Endothelial cell (in vitro differentiated cells): ENCODE results near the gene HTD2. TPM values are rescaled to one million over a fixed set of nuclear protein-coding genes. Genes with fewer than 3 reads are reported as not detected.

Experiments used
- DNase-seq: peaks from one replicate; pipeline ENCODE4 v3.0.0; 2021; ENCODE audit warnings: low spot score
- H3K27ac Mint-ChIP-seq: one replicate; pipeline ENCODE4 v1.8.0; 2021; ENCODE audit warnings: mixed read lengths, inconsistent platforms; ENCODE audit not compliant: unreplicated experiment
- H3K27me3 Mint-ChIP-seq: one replicate; pipeline ENCODE4 v1.8.0; 2021; ENCODE audit warnings: mild to moderate bottlenecking, moderate library complexity, mixed read lengths, inconsistent platforms; ENCODE audit not compliant: unreplicated experiment
- H3K36me3 Mint-ChIP-seq: one replicate; pipeline ENCODE4 v1.8.0; 2021; ENCODE audit warnings: mild to moderate bottlenecking, low read depth, mixed read lengths, inconsistent platforms; ENCODE audit not compliant: unreplicated experiment
- H3K4me1 Mint-ChIP-seq: one replicate; pipeline ENCODE4 v1.8.0; 2021; ENCODE audit warnings: mild to moderate bottlenecking, mixed read lengths, inconsistent platforms; ENCODE audit not compliant: unreplicated experiment
- H3K4me3 Mint-ChIP-seq: one replicate; pipeline ENCODE4 v1.8.0; 2021; ENCODE audit warnings: mild to moderate bottlenecking, mixed read lengths, inconsistent platforms; ENCODE audit not compliant: unreplicated experiment
- H3K9me3 Mint-ChIP-seq: one replicate; pipeline ENCODE4 v1.8.0; 2021; ENCODE audit warnings: mixed read lengths, inconsistent platforms; ENCODE audit not compliant: unreplicated experiment
- total RNA-seq: library from RNA; stranded (reverse); fragmentation: NEBNext Ultra II Directional; extraction: Animal tissue kit (Norgen Biotek cat#: 25700); gene quantifications from one replicate; pipeline ENCODE4 v1.2.1, GENCODE V29; 2021; ENCODE audit not compliant: unreplicated experiment
- TF ChIP-seq, protein P1 (sequence below): fragments of 200-600 bp; sonication (generic); IDR thresholded peaks from one replicate; pipeline ENCODE4 v1.5.0; 2021; ENCODE audit warnings: antibody characterized with exemption; ENCODE audit not compliant: unreplicated experiment

The HTD2 gene
- total RNA-seq, 1 donor from 2014 or later: 8.4 TPM

- no peak overlapping the region for H3K4me3 Mint-ChIP-seq
- H3K36me3 Mint-ChIP-seq: no peaks in the 10 kb centered on the region
- TF ChIP-seq, protein P1, sequence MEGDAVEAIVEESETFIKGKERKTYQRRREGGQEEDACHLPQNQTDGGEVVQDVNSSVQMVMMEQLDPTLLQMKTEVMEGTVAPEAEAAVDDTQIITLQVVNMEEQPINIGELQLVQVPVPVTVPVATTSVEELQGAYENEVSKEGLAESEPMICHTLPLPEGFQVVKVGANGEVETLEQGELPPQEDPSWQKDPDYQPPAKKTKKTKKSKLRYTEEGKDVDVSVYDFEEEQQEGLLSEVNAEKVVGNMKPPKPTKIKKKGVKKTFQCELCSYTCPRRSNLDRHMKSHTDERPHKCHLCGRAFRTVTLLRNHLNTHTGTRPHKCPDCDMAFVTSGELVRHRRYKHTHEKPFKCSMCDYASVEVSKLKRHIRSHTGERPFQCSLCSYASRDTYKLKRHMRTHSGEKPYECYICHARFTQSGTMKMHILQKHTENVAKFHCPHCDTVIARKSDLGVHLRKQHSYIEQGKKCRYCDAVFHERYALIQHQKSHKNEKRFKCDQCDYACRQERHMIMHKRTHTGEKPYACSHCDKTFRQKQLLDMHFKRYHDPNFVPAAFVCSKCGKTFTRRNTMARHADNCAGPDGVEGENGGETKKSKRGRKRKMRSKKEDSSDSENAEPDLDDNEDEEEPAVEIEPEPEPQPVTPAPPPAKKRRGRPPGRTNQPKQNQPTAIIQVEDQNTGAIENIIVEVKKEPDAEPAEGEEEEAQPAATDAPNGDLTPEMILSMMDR: no peak
- H3K27me3 Mint-ChIP-seq: no peaks in the 10 kb centered on the region
- DNase-seq: no peak
- H3K27ac Mint-ChIP-seq: no peak overlapping the region
- no peaks in the 10 kb centered on the region for H3K9me3 Mint-ChIP-seq
- no peaks in the 10 kb centered on the region for H3K4me1 Mint-ChIP-seq
These were observed 41.7 kb downstream of the HTD2 start for GRCh38 chr3:58347984-58348383.

GRCh38 chr3:58349792-58350626 lies 43.7 kb downstream of the HTD2 start:
- TF ChIP-seq, protein P1: no peak
- Mint-ChIP-seq H3K27me3 (no peaks in the 10 kb centered on the region), H3K36me3 (no peaks in the 10 kb centered on the region), H3K4me3 (no peak overlapping the region), H3K9me3 (no peaks in the 10 kb centered on the region), H3K4me1 (peaks cover 6% of the 10 kb centered on the region), H3K27ac (no peak overlapping the region)
- DNase-seq: no peak

- H3K36me3 Mint-ChIP-seq: no peaks in the 10 kb centered on the region
- peaks cover 6% of the 10 kb centered on the region for H3K4me1 Mint-ChIP-seq
- no peak for DNase-seq
- no peaks in the 10 kb centered on the region for H3K27me3 Mint-ChIP-seq
- H3K9me3 Mint-ChIP-seq: no peaks in the 10 kb centered on the region
- no peak overlapping the region for H3K4me3 Mint-ChIP-seq
- H3K27ac Mint-ChIP-seq: no peak overlapping the region
- TF ChIP-seq, protein P1: no peak
These were observed 44.3 kb downstream of the HTD2 start for GRCh38 chr3:58350627-58351013.

- no peaks in the 10 kb centered on the region for H3K36me3 Mint-ChIP-seq
- DNase-seq: no peak
- H3K4me3 Mint-ChIP-seq: no peak overlapping the region
- no peak overlapping the region for H3K27ac Mint-ChIP-seq
- TF ChIP-seq, protein P1: no peak
- no peaks in the 10 kb centered on the region for H3K27me3 Mint-ChIP-seq
- no peaks in the 10 kb centered on the region for H3K9me3 Mint-ChIP-seq
- H3K4me1 Mint-ChIP-seq: peaks cover 6% of the 10 kb centered on the region
These were observed 45.6 kb downstream of the HTD2 start for GRCh38 chr3:58351920-58352319.

DNA sequence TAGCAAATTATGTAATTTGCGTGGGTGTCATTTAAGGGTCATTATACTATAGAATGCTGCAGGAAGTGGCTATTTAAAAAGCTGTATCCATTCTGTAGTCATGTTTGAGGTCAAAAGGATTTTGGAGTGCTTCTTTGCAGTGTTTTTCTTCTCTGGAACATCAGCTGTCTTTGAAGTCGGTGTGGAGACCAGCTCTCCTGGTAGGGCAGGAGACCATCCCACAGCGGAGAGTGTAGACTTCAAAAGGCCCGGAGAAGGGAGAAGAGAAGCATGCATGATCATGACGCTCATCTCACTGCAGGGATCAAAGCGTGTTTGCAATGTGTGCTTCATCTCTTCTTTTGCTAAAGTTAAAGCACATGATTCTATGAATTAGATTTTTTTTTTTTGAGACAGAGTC lies 46.3 kb downstream of the HTD2 start:
- no peak for DNase-seq
- H3K4me3 Mint-ChIP-seq: no peak overlapping the region
- TF ChIP-seq, protein P1: no peak
- H3K4me1 Mint-ChIP-seq: peaks cover 10% of the 10 kb centered on the region
- no peak overlapping the region for H3K27ac Mint-ChIP-seq
- no peaks in the 10 kb centered on the region for H3K27me3 Mint-ChIP-seq
- H3K9me3 Mint-ChIP-seq: no peaks in the 10 kb centered on the region
- no peaks in the 10 kb centered on the region for H3K36me3 Mint-ChIP-seq
